ENCODE measurements around the gene RENBP. TPM values are rescaled to one million over a fixed set of nuclear protein-coding genes. Genes with fewer than 3 reads are reported as not detected.
A peak's percentile ranks its signal among the peaks of the same experiment; 100 is the strongest.

Gene RENBP
- total and polyA plus RNA-seq, 9 donors, result 0.80 to 4.9 (median 2.5) TPM

DNA sequence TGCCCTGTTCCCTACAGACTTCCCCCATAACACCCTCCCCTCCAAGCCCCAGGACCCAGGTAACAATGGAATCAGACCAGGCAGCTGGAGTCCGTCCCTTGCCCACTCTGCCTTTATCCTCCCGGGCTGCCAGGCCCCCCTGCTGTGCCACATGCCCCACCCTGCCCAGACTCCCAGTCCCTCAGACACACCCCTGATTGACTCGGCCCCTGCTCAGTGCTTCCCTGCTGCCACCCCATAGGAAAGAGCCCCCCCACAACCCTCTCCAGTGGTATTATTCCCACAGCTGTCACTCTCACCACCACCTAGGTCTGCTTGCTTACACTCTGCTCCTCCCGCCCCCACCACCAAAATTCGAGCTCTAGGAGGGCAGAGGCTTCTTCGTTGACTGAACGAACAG, 4.9 kb downstream of the RENBP start:
- no peak for DNase-seq
- Histone ChIP-seq H3K36me3 (no peaks in the 10 kb centered on the region), H3K27ac (no peak overlapping the region), H3K4me1 (ENCODE audit: insufficient read depth) (no peaks in the 10 kb centered on the region), H3K9me3 (no peaks in the 10 kb centered on the region), H3K4me3 (no peak overlapping the region), H3K27me3 (no peaks in the 10 kb centered on the region)
- WGBS, 3 donors, result 59 to 66% (median 63%) methylated on average over 7 of the region's 7 CpGs
- intact Hi-C loops (cut with DNase I), result no loop called here
- TF ChIP-seq EP300 (IDR thresholded peaks at IDR 0.05), result no peak
- no peak for TF ChIP-seq POLR2A (IDR thresholded peaks at IDR 0.05)
- TF ChIP-seq, protein P1, sequence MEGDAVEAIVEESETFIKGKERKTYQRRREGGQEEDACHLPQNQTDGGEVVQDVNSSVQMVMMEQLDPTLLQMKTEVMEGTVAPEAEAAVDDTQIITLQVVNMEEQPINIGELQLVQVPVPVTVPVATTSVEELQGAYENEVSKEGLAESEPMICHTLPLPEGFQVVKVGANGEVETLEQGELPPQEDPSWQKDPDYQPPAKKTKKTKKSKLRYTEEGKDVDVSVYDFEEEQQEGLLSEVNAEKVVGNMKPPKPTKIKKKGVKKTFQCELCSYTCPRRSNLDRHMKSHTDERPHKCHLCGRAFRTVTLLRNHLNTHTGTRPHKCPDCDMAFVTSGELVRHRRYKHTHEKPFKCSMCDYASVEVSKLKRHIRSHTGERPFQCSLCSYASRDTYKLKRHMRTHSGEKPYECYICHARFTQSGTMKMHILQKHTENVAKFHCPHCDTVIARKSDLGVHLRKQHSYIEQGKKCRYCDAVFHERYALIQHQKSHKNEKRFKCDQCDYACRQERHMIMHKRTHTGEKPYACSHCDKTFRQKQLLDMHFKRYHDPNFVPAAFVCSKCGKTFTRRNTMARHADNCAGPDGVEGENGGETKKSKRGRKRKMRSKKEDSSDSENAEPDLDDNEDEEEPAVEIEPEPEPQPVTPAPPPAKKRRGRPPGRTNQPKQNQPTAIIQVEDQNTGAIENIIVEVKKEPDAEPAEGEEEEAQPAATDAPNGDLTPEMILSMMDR (IDR thresholded peaks at IDR 0.05), result no peak

DNA sequence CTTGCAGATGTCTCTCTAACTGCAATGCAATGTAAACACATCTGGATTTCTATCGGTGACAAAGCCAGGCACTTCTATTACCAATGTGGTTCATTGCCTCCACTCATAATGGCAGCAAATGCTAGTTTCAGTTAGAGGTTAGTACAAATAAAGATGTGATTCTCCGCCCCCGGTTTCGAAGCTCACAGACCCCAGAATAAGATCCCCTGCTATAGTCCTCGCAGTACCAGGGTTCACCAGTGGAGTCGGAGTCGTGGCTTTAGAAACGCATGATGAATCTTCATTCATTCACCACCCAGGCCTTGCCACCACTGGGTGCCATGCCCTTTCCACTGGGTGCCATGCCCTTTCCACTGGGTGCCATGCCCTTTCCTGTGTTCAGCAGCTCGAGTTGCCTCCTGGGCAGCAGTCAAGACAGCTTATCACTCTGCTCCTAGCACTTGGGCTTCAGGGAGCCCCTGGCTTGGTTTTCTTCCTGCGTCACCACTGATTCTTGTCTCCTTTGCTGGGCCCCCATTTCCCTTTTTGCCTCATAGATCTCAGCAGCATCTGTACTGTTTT, 6.1 kb downstream of the RENBP start:
- 76 to 81% (median 79%) methylated on average over 10 of the region's 10 CpGs for WGBS, 3 donors
- no peaks in the 10 kb centered on the region for H3K9me3 ChIP-seq
- H3K27ac ChIP-seq, result no peak overlapping the region
- H3K36me3 ChIP-seq, result no peaks in the 10 kb centered on the region
- H3K4me3 ChIP-seq, result no peak overlapping the region
- intact Hi-C loops (cut with DNase I), result no loop called here
- no peaks in the 10 kb centered on the region for H3K27me3 ChIP-seq
- H3K4me1 ChIP-seq (ENCODE audit: insufficient read depth), result peaks cover 7% of the 10 kb centered on the region
- TF ChIP-seq, protein P1 (IDR thresholded peaks at IDR 0.05), result no peak
- TF ChIP-seq EP300 (IDR thresholded peaks at IDR 0.05), result no peak
- no peak for TF ChIP-seq POLR2A (IDR thresholded peaks at IDR 0.05)
- DNase-seq, result no peak

DNA sequence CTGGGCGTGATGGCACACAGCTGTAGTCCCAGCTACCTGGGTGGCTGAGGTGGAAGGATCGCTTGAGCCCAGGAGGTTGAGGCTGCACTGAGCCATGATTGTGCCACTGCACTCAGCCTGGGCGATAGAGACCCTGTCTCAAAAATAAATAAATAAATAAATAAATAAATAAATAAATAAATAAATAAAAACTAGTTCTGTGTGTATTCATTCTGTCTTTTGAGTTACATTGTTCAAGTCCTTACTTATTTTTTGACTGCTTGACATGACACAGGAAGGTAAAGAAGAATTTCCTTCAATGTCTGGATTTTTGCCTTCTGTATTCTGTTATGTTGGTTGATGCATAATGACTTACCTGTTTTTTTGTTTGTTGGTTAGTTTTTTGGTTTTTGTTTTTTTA, 7.4 kb downstream of the RENBP start:
- TF ChIP-seq EP300 (IDR thresholded peaks at IDR 0.05), result no peak
- no peak for TF ChIP-seq POLR2A (IDR thresholded peaks at IDR 0.05)
- TF ChIP-seq, protein P1 (IDR thresholded peaks at IDR 0.05), result no peak
- intact Hi-C loops (cut with DNase I), result no loop called here

DNA sequence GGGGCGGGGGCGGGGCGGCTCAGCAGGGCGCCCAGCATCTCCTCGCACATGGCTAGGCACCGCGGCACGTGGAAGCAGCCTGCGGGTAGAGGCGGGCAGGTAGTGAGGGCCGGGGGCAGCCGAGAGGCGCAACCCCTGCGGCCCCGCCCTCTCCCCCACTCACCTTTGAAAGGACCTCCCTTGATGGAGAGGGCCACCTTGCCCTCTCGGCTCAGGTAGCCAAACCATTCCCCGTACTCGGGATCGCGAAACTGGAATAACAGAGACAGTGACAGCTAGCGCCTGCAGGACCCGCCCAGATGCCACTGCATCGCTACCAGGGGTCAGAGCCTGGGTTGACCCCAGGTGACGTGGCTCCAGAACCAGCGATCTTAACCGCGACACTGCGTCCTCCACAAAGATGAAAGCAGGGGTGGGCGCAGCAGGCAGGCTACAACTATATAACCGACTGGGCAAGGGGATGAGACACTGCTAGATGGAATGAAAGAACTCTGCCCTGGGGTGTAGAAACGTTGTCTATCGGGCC, 9.1 kb downstream of the RENBP start:
- Histone ChIP-seq H3K27ac (no peak overlapping the region), H3K27me3 (no peaks in the 10 kb centered on the region)

More for the DNA sequence above, 7.4 kb downstream of the RENBP start:
- no peaks in the 10 kb centered on the region for H3K36me3 ChIP-seq
- H3K4me1 ChIP-seq (ENCODE audit: insufficient read depth), result peaks cover 7% of the 10 kb centered on the region
- H3K4me3 ChIP-seq, result no peak overlapping the region
- WGBS, 3 donors, result 88 to 89% (median 88%) methylated on average over 3 of the region's 3 CpGs
- DNase-seq, result no peak
- H3K27ac ChIP-seq, result no peak overlapping the region
- no peaks in the 10 kb centered on the region for H3K9me3 ChIP-seq
- H3K27me3 ChIP-seq, result no peaks in the 10 kb centered on the region

More for the DNA sequence above, 9.1 kb downstream of the RENBP start:
- TF ChIP-seq, protein P1 (IDR thresholded peaks at IDR 0.05), result no peak
- TF ChIP-seq EP300 (IDR thresholded peaks at IDR 0.05), result no peak
- no peak for TF ChIP-seq POLR2A (IDR thresholded peaks at IDR 0.05)
- Histone ChIP-seq H3K9me3 (no peaks in the 10 kb centered on the region), H3K36me3 (no peaks in the 10 kb centered on the region), H3K4me1 (ENCODE audit: insufficient read depth) (peaks cover 7% of the 10 kb centered on the region), H3K4me3 (peak overlapping the region; percentile 56)
- intact Hi-C loops (cut with DNase I), result no loop called here
- 22 to 40% (median 39%) methylated on average over 19 to 30 of the region's 32 CpGs for WGBS, 3 donors
- DNase-seq, result peak in 1 of 5 donors; percentile 46
